T-helper 1 cell (primary cell): ENCODE measurements around the gene TEX19.
"Not testable (repeated sequence)": the region's sequence is repeated elsewhere in the genome, so short reads cannot be mapped to it uniquely, and the experiment has no call there.

Source experiments
- DNase-seq, 5 donors: peaks; one replicate each; pipeline ENCODE4 v3.0.0-alpha.2; 2012 to 2020

TEX19 gene

DNA sequence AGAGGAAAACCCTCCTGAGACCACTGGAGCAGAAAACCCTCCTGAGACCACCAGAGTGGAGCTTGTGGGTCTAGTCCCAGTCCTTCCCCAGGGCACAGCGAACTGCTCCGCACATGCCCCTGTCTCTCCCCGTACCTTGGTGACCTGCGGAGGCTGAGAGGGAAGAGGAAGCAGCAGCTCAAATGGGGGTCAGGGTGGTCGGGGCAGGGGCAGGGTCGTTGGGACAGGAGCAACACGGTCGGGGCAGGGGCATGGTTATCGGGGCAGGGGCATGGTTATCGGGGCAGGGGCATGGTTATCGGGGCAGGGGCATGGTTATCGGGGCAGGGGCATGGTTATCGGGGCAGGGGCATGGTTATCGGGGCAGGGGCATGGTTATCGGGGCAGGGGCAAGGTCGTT, 53.0 kb downstream of the TEX19 start:
- DNase-seq, result not testable (repeated sequence)

GRCh38 chr17:82412535-82413520, 53.8 kb downstream of the TEX19 start:
- DNase-seq, result no peak
